Lower leg skin (tissue), 4 donors: ENCODE data around the gene MGAM2. TPM values are rescaled to one million over a fixed set of nuclear protein-coding genes. Genes with fewer than 3 reads are reported as not detected.

Experiments used
- DNase-seq, 2 donors: peaks; one replicate each; pipeline ENCODE4 v3.0.0-alpha.2; 2019; ENCODE audit warnings: low spot score in 2 of 2
- H3K4me3 ChIP-seq: fragments of 200-600 bp; sonication (generic); 2 replicates; pipeline ENCODE4 v1.5.1; 2017; ENCODE audit warnings: mild to moderate bottlenecking, low read depth; ENCODE audit not compliant: poor library complexity, severe bottlenecking
- POLR2A ChIP-seq, 2 donors: fragments of 450-650 bp; IDR thresholded peaks; one replicate each; pipeline ENCODE4 v1.6.1; 2016 to 2017; ENCODE audit warnings: antibody characterized with exemption in 2 of 2, mild to moderate bottlenecking in 1 of 2, moderate library complexity in 1 of 2
- WGBS, 2 donors: methylation state at CpG; one replicate each; pipeline ENCODE4 v1.1.5; 2018; 5-methylcytosine and 5-hydroxymethylcytosine counted together
- intact Hi-C: fragments of 100-400 bp; cut with DNase I; formaldehyde crosslinking; loops from one replicate; pipeline ENCODE4 v1.15.0; 2023; ENCODE audit warnings: low total_unique reads
- total RNA-seq, 4 donors: library from RNA; depleted of rRNA; stranded (reverse); fragments of >200 nt; gene quantifications; one replicate each; pipeline ENCODE4 v1.1.0, GENCODE V29; 2016
- TF ChIP-seq, protein P1 (sequence below), 3 donors: fragments of 450-650 bp; IDR thresholded peaks; one replicate each; pipeline ENCODE4 v1.5.1; 2016; ENCODE audit warnings: antibody characterized with exemption in 3 of 3, mild to moderate bottlenecking in 3 of 3, moderate library complexity in 2 of 3

Gene MGAM2
- total RNA-seq = under 1 TPM in 2 of 4 donors, not detected in 2; 0.29 to 0.39 TPM

DNA sequence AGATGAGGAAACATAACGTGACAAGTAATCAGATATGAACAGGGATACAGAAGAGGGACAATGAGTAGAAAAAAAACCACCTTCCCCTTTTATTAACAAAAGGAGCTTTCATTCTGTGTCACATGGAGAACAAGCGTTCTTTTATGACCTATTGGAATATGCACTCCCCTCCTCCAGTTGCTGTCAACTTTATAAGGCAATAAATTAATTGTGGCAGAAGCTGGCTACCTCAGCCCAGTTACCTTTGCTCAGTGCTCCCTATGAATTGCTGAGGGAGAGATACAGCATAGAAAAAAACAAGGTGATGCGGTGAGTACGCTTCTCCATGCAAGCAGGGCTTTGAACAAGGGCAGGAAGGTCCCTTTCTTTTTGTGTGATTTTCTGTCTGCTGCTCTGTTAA lies at the start of gene MGAM2:
MGAM2 (plus strand) TSS at position 220 of the 400 bp plus-strand sequence. CDS start 5,156 bp downstream, outside the sequence.
- no peak within 1 kb of the TSS for H3K4me3 ChIP-seq
- WGBS, 2 donors = 47 to 65% methylated on average over 4 of the region's 4 CpGs
- intact Hi-C loops = no loop called here
- no peak for TF ChIP-seq POLR2A (IDR thresholded peaks at IDR 0.05)
- TF ChIP-seq, protein P1, sequence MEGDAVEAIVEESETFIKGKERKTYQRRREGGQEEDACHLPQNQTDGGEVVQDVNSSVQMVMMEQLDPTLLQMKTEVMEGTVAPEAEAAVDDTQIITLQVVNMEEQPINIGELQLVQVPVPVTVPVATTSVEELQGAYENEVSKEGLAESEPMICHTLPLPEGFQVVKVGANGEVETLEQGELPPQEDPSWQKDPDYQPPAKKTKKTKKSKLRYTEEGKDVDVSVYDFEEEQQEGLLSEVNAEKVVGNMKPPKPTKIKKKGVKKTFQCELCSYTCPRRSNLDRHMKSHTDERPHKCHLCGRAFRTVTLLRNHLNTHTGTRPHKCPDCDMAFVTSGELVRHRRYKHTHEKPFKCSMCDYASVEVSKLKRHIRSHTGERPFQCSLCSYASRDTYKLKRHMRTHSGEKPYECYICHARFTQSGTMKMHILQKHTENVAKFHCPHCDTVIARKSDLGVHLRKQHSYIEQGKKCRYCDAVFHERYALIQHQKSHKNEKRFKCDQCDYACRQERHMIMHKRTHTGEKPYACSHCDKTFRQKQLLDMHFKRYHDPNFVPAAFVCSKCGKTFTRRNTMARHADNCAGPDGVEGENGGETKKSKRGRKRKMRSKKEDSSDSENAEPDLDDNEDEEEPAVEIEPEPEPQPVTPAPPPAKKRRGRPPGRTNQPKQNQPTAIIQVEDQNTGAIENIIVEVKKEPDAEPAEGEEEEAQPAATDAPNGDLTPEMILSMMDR (IDR thresholded peaks at IDR 0.05) = no peak
- no peak for DNase-seq

DNA sequence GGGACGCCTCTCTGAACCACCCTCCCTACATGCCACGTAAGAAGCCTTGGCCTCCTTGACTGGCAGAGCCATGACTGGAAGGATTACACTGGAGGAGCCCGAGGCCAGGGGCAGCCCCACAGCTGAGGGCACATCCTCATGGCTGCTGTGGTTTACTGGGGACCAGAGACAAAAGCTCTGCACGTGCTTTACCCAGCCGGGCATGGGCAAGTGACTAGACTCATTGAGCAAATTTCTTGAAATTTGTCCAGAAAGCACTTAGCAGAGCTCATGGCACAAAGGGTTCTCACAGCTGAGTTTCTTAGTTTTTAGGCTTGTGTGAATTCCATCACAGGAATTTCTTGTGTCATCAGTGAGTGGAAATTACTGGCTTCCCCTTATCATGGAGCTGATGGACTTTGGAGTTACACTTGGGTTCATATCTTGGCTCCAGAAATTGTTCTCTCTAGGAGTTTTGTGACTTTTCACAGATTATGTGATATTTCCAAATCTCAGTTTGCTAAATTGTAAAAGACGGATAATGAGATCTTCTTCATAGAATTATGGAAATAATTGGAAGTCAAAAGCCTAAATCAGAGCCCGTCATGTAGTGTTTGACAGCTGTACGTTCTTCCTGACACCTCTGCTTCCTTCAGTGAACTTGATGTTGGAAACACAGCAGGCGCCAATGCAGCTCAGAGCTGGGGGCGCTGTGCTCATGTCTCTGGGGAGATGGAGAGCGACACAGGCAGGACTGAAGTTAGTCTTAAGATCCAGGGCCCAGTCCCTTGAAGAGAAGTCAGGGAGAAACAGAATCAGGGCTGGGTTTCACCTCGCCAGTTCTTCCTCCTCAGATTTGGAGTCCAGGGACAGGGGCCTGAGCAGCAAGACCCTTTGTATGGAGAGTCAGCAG lies 47.7 kb upstream of the MGAM2 start:
- intact Hi-C loops = no loop called here
- no peak overlapping the region for H3K4me3 ChIP-seq
- DNase-seq = no peak
- 59 to 64% methylated on average over 12 of the region's 12 CpGs for WGBS, 2 donors
- TF ChIP-seq, protein P1 (IDR thresholded peaks at IDR 0.05) = no peak
- no peak for TF ChIP-seq POLR2A (IDR thresholded peaks at IDR 0.05)

DNA sequence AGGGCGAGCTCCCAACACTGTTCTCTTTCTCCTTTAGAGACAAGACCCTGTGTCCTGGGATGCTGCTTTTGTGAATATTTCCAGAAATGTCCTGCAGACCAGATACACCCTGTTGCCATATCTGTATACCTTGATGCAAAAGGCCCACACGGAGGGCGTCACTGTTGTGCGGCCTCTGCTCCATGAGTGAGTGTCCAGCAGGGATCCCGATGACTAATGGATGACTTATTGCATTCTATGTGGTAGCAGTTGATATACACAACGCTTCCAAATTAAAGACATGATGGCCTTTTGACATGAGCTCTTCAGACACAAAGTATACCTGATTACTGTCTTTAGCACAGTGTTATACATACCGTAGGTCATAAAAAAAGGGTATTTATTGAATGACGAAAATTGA lies 45.0 kb upstream of the MGAM2 start:
- H3K4me3 ChIP-seq = no peak overlapping the region
- WGBS, 2 donors = 87 to 88% methylated on average over 8 of the region's 8 CpGs
- TF ChIP-seq, protein P1 (IDR thresholded peaks at IDR 0.05) = no peak
- no peak for TF ChIP-seq POLR2A (IDR thresholded peaks at IDR 0.05)
- intact Hi-C loops = no loop called here
- DNase-seq = no peak

DNA sequence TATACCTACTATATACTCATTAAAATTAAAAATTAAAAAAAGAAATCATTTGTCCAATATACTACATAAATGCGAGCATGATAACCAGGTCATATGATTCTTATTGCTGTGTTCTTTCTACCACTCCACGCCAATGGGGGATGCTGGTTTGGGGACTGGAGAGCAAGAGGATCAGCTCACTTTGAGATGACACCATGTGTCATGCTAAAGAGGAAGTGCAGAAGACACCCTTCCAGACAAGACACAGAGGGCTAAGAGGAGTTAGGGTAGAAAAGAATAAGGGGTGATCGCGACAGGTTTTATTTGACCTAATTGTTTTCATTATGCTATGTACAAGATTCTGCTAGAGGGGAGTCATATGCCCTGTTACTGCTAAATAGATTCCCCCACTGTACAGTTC lies 33.8 kb upstream of the MGAM2 start:
- TF ChIP-seq POLR2A (IDR thresholded peaks at IDR 0.05) = no peak
- TF ChIP-seq, protein P1 (IDR thresholded peaks at IDR 0.05) = no peak
- intact Hi-C loops = no loop called here
- 87 to 91% methylated on average over 4 of the region's 4 CpGs for WGBS, 2 donors
- no peak for DNase-seq
- H3K4me3 ChIP-seq = no peak overlapping the region

DNA sequence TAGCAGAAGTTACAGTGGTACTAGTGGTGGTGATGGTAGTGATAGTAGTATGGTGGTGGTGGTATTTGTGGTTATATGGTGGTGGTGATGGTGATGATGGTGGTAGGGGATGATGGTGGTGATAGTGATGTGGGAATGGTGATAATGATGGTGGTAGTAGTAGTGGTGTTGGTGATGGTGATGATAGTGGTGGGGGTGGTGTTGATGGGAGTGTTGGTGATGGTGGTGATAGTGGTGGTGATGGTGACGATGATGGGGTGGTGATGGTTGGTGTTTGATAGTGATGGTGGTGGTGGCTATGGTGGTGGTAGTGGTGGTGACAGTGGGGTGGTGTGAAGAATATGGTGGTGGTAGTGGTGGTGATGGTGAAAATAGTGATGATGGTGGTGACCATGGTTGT lies 27.9 kb upstream of the MGAM2 start:
- intact Hi-C loops = no loop called here
- TF ChIP-seq, protein P1 (IDR thresholded peaks at IDR 0.05) = no peak
- TF ChIP-seq POLR2A (IDR thresholded peaks at IDR 0.05) = no peak
- 89 to 90% methylated on average over 1 of the region's 1 CpG for WGBS, 2 donors
- no peak for DNase-seq
- H3K4me3 ChIP-seq = no peak overlapping the region
